ENCODE measurements around the gene GPANK1. TPM values are rescaled to one million over a fixed set of nuclear protein-coding genes. Genes with fewer than 3 reads are reported as not detected.

Gene GPANK1
- total and polyA plus RNA-seq, 2 of the 13 experiments (the other 11 are each of a cell fraction or from before 2014, with no cell fraction given) = 15.4 to 22.8 TPM

DNA sequence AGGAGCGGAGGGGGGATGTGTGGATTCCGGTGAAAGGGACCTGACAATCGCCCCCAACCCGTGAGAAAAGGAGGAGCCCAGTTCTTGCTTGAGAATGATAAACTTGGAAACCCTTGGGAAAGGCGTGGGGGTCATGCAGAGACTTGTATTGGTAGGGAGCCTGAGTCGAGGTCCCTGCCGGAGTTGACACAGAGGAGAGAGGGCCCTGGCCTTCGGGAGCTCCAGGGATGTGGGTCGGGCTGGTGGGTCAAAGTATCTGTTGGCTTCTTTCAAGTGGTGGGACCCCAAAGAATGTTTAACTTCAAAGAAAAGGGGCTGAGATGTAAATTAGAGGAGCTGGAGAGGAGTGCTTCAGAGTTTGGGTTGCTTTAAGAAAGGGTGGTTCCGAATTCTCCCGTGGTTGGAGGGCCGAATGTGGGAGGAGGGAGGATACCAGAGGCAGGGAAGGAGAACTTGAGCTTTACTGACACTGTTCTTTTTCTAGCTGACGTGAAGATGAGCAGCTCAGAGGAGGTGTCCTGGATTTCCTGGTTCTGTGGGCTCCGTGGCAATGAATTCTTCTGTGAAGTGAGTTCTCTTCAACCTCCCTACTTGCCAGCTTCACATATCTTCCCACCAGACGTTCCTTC, 1.7 kb upstream of the GPANK1 start (continued):
- no peak for TF ChIP-seq TAF15 (IDR thresholded peaks at IDR 0.05; ENCODE audit: low read depth, low read length, poor library complexity, severe bottlenecking)
- TF ChIP-seq, protein P1, sequence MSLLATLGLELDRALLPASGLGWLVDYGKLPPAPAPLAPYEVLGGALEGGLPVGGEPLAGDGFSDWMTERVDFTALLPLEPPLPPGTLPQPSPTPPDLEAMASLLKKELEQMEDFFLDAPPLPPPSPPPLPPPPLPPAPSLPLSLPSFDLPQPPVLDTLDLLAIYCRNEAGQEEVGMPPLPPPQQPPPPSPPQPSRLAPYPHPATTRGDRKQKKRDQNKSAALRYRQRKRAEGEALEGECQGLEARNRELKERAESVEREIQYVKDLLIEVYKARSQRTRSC (CRISPR knock-in tag; IDR thresholded peaks at IDR 0.05; ENCODE audit: low read depth) = no peak

DNA sequence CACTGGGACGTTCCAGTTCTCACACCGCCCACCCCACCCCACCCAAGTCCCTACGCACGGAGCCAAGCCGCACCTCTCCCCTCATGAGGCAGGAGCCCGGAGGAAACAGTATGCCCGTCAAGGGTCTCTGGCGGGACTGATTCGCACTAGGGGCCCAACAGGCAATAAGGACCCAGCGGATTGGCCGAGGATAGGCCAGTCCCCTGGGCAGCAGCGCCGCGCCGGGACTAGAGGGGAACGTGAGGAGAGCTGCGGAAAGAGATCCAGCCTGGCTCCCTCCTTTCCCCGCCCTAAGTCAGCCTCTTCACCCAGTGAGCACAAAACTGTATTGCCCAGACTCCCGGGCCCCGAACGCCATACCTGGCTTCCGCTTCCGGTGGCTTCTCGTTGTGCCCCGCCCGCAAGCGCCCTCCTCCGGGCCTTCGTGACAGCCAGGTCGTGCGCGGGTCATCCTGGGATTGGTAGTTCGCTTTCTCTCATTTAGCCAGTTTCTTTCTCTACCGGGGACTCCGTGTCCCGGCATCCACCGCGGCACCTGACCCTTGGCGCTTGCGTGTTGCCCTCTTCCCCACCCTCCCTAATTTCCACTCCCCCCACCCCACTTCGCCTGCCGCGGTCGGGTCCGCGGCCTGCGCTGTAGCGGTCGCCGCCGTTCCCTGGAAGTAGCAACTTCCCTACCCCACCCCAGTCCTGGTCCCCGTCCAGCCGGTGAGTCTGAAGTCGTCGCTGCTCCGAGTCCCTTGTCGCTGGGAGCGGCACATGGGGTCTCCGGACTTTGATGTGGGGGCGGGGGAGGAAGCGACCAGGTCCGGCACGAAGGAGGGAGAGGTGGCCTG, 922 bp upstream of the GPANK1 start, which contains the start of gene CSNK2B:
Gene CSNK2B (plus strand): TSS at position 580 of the 836 bp plus-strand sequence. CDS start 752 bp downstream, outside the sequence.
- DNase-seq (ENCODE audit: low spot score) (peak; percentile 99), FAIRE-seq (peak; percentile 84), ATAC-seq (peak; percentile 83)
- ChIA-PET POLR2A (interaction anchor here (0.6 to 7.4 kb wide), 28 partner anchors 12 to 512 kb away, joined by 3 to 438 read pairs (median 4); partner anchors contain the start of genes ABHD16A, APOM, ATP6V1G2 and BAG6), CTCF (ENCODE audit: low intra/inter-chr PET ratio, low total read pairs) (no interaction called here)
- in situ Hi-C loops (cut with HindIII; ENCODE audit: extremely low pct_ligation_motif_present, low pct_unique_long_range_greater_than_20kb) = no loop called here
- Histone ChIP-seq H4K20me1 (ENCODE audit: insufficient read depth, low read length) (no peaks in the 10 kb centered on the region), H3K4me2 (ENCODE audit: low read depth, low read length) (peak within 1 kb of the TSS; percentile 94), H3K79me2 (ENCODE audit: insufficient read depth, low read length) (peaks cover 58% of the 10 kb centered on the region), H3K4me1 (ENCODE audit: insufficient read depth, low read length) (peaks cover 71% of the 10 kb centered on the region), H3K9me3 (ENCODE audit: low read length) (no peaks in the 10 kb centered on the region), H3K27ac (ENCODE audit: extremely low read length, insufficient read depth, low read length) (peak within 1 kb of the TSS; percentile 99), H3K4me3 (replicated peaks in 1 of 3; ENCODE audit: insufficient read depth in 1 of 3, low read depth in 2 of 3, low read length in 3 of 3) (peak within 1 kb of the TSS; percentile 93 to 98 (median 94)), H2AFZ (ENCODE audit: low read length) (no peak within 1 kb of the TSS), H3K9ac (ENCODE audit: insufficient read depth, low read depth, low read length) (peak within 1 kb of the TSS; percentile 98), H3K27me3 (ENCODE audit: control insufficient read depth in 1 of 2, insufficient read depth in 2 of 2, low read length in 2 of 2) (no peaks in the 10 kb centered on the region; a peak in 1 of 5 replicates), H3K36me3 (replicated peaks in 1 of 2; ENCODE audit: control insufficient read depth in 1 of 2, insufficient read depth in 2 of 2, low read length in 2 of 2) (peaks cover 25 to 48% of the 10 kb centered on the region in 2 experiments)
- intact Hi-C loops (cut with micrococcal nuclease; ENCODE audit: unreplicated experiment) = loop anchor here (1.0 to 5.0 kb wide), 3 partner anchors 43 to 167 kb away; partner anchors contain the start of gene PRRC2A
- WGBS (ENCODE audit: low lambda C conversion rate) = 1% methylated on average over 55 of the region's 63 CpGs
- no TSS peak for BruUV-seq (replicated peaks)
- TF ChIP-seq MAFF (IDR thresholded peaks at IDR 0.05; ENCODE audit: low read depth, low read length) (no peak), NRL (CRISPR knock-in tag; IDR thresholded peaks at IDR 0.05; ENCODE audit: borderline replicate concordance) (peak; percentile 74), ZBTB3 (CRISPR knock-in tag; IDR thresholded peaks at IDR 0.05; ENCODE audit: borderline replicate concordance, low read depth) (0 out of 2 replicates have a peak, but pooled peaks have one; percentile 73), ZMYM2 (CRISPR knock-in tag; IDR thresholded peaks at IDR 0.05) (no peak; the same call in 1 of the 2 replicates), ZNF547 (CRISPR knock-in tag; IDR thresholded peaks at IDR 0.05) (peak; percentile 5; the same call in 1 of the 2 replicates)
- TF ChIP-seq, protein P2, sequence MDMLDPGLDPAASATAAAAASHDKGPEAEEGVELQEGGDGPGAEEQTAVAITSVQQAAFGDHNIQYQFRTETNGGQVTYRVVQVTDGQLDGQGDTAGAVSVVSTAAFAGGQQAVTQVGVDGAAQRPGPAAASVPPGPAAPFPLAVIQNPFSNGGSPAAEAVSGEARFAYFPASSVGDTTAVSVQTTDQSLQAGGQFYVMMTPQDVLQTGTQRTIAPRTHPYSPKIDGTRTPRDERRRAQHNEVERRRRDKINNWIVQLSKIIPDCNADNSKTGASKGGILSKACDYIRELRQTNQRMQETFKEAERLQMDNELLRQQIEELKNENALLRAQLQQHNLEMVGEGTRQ (IDR thresholded peaks at IDR 0.05; ENCODE audit: low read depth, low read length) = peak; percentile 61
- TF ChIP-seq, protein P2 (CRISPR knock-in tag; IDR thresholded peaks at IDR 0.05; ENCODE audit: borderline replicate concordance) = peak; percentile 75
- TF ChIP-seq, protein P3, sequence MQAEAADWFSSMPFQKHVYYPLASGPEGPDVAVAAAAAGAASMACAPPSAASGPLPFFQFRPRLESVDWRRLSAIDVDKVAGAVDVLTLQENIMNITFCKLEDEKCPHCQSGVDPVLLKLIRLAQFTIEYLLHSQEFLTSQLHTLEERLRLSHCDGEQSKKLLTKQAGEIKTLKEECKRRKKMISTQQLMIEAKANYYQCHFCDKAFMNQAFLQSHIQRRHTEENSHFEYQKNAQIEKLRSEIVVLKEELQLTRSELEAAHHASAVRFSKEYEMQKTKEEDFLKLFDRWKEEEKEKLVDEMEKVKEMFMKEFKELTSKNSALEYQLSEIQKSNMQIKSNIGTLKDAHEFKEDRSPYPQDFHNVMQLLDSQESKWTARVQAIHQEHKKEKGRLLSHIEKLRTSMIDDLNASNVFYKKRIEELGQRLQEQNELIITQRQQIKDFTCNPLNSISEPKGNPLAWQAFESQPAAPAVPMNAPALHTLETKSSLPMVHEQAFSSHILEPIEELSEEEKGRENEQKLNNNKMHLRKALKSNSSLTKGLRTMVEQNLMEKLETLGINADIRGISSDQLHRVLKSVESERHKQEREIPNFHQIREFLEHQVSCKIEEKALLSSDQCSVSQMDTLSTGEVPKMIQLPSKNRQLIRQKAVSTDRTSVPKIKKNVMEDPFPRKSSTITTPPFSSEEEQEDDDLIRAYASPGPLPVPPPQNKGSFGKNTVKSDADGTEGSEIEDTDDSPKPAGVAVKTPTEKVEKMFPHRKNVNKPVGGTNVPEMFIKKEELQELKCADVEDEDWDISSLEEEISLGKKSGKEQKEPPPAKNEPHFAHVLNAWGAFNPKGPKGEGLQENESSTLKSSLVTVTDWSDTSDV (CRISPR knock-in tag; IDR thresholded peaks at IDR 0.05) = peak; percentile 19; the same call in 1 of the 2 replicates
- TF ChIP-seq, protein P4, sequence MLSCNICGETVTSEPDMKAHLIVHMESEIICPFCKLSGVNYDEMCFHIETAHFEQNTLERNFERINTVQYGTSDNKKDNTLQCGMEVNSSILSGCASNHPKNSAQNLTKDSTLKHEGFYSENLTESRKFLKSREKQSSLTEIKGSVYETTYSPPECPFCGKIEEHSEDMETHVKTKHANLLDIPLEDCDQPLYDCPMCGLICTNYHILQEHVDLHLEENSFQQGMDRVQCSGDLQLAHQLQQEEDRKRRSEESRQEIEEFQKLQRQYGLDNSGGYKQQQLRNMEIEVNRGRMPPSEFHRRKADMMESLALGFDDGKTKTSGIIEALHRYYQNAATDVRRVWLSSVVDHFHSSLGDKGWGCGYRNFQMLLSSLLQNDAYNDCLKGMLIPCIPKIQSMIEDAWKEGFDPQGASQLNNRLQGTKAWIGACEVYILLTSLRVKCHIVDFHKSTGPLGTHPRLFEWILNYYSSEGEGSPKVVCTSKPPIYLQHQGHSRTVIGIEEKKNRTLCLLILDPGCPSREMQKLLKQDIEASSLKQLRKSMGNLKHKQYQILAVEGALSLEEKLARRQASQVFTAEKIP (CRISPR knock-in tag; IDR thresholded peaks at IDR 0.05; ENCODE audit: borderline replicate concordance) = no peak

All from HepG2 (cell line).